ENCODE data around the gene ITGB6.

The ITGB6 gene

DNA sequence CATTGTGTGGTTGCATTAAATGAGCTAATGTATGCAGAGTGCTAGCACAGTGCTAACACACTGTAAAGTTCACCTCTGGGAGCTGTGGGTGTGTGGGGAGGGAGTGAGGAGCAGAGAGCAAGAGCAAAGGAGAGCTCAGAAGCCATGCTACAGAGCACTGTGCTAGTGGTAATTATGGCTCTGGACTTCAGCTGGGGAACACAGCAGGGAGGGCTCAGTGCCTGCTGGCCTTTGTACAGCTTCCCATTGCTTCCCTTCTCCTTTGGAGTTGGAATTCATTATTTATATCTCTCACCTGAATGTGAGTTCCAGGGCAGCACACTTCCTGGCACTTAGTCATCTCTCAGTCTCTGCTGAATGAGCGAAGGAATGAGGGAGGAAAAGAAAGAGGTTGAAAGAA lies 135.2 kb downstream of the ITGB6 start:
- ChIA-PET CTCF (interaction anchor here (0.6 kb wide), 1 partner anchor 355 kb away, joined by 3 read pairs; no protein-coding TSS in a partner anchor), POLR2A (ENCODE audit: low non-redundant PET) (no interaction called here)
- no peak overlapping the region for H3K27ac ChIP-seq
- no peak for DNase-seq (ENCODE audit: low spot score)
- TF ChIP-seq, protein P1, sequence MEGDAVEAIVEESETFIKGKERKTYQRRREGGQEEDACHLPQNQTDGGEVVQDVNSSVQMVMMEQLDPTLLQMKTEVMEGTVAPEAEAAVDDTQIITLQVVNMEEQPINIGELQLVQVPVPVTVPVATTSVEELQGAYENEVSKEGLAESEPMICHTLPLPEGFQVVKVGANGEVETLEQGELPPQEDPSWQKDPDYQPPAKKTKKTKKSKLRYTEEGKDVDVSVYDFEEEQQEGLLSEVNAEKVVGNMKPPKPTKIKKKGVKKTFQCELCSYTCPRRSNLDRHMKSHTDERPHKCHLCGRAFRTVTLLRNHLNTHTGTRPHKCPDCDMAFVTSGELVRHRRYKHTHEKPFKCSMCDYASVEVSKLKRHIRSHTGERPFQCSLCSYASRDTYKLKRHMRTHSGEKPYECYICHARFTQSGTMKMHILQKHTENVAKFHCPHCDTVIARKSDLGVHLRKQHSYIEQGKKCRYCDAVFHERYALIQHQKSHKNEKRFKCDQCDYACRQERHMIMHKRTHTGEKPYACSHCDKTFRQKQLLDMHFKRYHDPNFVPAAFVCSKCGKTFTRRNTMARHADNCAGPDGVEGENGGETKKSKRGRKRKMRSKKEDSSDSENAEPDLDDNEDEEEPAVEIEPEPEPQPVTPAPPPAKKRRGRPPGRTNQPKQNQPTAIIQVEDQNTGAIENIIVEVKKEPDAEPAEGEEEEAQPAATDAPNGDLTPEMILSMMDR (conservative IDR thresholded peaks at IDR 0.05; ENCODE audit: low read depth): no peak

- no peak for DNase-seq (ENCODE audit: low spot score)
- TF ChIP-seq, protein P1 (conservative IDR thresholded peaks at IDR 0.05; ENCODE audit: low read depth): no peak
- peak overlapping the region; percentile 92 for H3K27ac ChIP-seq
- ChIA-PET POLR2A (ENCODE audit: low non-redundant PET) (no interaction called here), CTCF (no interaction called here)
Observed at GRCh38 chr2:160063879-160064612, 136.0 kb downstream of the ITGB6 start.

DNA sequence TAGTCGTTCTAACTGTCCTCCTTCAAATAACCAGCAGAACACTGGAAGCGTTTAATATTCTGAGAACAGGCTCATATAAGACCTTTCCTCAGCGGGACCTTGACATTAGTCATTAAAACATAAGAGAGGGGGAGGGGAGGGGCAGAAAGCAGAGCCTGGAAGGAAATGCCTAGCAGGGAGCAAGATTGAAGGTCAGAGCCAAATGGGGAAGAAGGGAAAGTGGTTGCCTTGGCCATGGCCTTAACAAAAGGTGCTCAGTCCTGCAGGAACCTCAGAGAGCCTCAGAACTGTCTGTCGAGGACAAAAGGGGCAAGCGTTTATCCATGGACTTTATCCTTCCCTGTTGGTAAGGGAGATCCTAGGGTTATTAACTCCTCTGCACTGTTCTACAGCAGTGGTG lies 136.8 kb downstream of the ITGB6 start:
- CTCF ChIA-PET: interaction anchor here (0.5 kb wide), 1 partner anchor 9 kb away, joined by 3 read pairs; no protein-coding TSS in a partner anchor
- H3K27ac ChIP-seq: peak overlapping the region; percentile 92
- POLR2A ChIA-PET (ENCODE audit: low non-redundant PET): interaction anchor here (0.5 kb wide), 1 partner anchor 9 kb away, joined by 8 read pairs; no protein-coding TSS in a partner anchor
- TF ChIP-seq, protein P1 (conservative IDR thresholded peaks at IDR 0.05; ENCODE audit: low read depth): no peak
- no peak for DNase-seq (ENCODE audit: low spot score)

DNA sequence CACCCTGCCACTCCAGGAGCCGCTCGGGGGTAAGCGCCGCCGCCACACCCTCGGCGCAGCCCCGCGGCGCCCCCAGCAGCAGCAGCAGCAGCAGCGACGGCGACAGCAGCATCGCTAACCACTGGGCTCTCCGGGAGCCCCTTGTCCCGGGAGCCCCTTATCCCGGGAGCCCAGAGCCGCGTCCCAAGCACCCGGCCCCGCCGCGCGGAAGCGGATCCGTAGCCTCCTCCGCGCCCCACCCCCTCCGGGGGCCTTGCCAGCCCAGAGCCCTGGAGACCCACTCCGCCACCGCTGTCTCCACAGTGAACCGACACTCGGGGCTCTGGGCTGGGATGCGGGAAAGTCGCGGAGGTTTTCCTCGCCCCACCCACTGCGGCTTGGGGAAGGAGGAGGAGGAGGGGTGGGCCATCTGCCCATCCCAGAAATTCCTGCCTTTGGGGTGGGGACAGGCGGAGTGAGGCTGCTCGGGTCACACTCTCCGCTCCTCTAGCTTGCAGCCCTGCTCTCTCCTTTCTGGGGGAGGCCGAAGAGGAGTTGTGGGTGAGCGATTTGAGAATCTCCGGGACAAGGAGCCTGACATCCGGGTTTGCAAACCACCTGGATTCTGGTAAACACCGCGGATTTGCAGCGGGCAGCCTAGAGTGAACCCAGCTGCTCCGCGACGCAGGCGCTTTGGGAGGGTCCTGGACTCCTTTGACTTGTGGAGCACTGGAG lies 137.6 kb downstream of the ITGB6 start, which contains the start of gene PLA2R1:
PLA2R1 (minus strand) TSS at position 324 of the 714 bp plus-strand sequence; CDS start at position 112, 212 bp downstream.
- ChIA-PET POLR2A (ENCODE audit: low non-redundant PET) (interaction anchor here (0.5 kb wide), 1 partner anchor 10 kb away, joined by 8 read pairs; no protein-coding TSS in a partner anchor), CTCF (interaction anchor here (0.7 kb wide), 1 partner anchor 208 kb away, joined by 5 read pairs; no protein-coding TSS in a partner anchor)
- peak; percentile 77 for DNase-seq (ENCODE audit: low spot score)
- TF ChIP-seq, protein P1 (conservative IDR thresholded peaks at IDR 0.05; ENCODE audit: low read depth): no peak
- H3K27ac ChIP-seq: peak within 1 kb of the TSS; percentile 92

DNA sequence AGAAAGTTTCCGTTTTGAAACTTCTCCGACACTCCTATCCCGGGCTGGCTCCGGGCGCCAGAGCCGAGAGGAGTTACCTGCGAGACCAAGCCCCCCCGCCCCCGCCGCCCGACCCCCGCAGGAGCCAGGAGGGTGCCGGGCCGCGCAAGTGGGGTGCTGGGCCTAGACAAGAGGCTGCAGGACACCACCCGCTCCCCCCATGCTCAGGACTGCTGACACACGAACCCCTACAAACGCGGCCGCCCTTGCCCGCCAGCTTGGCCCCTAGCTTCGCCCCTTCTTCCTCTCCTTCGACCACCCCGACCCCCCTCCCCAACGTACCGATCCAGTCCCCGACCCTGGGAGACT lies 138.2 kb downstream of the ITGB6 start:
- DNase-seq (ENCODE audit: low spot score): peak; percentile 16
- peak overlapping the region; percentile 92 for H3K27ac ChIP-seq
- POLR2A ChIA-PET (ENCODE audit: low non-redundant PET): no interaction called here
- CTCF ChIA-PET: interaction anchor here (0.6 kb wide), 1 partner anchor 23 kb away, joined by 3 read pairs; no protein-coding TSS in a partner anchor
- TF ChIP-seq, protein P1 (conservative IDR thresholded peaks at IDR 0.05; ENCODE audit: low read depth): no peak

DNA sequence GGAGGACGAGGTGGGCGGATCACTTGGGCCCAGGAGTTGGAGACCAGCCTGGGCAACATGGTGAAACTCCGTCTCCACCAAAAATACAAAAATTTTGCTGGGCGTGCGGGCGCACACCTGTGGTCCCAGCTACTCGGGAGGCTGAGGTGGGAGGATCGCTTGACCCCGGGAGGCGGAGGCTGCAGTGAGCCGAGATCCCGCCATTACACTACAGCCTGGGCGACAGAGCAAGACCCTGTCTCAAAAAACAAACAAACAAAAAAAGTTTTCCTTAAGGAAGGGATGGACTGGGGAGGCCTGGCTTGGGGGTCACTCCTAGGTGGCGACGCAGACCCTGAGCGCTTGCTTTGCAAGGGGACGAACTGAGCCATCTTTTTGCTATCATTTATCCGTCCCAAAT lies 138.5 kb downstream of the ITGB6 start:
- CTCF ChIA-PET: interaction anchor here (0.6 kb wide), 1 partner anchor 24 kb away, joined by 3 read pairs; no protein-coding TSS in a partner anchor
- no peak for DNase-seq (ENCODE audit: low spot score)
- peak overlapping the region; percentile 92 for H3K27ac ChIP-seq
- POLR2A ChIA-PET (ENCODE audit: low non-redundant PET): no interaction called here
- TF ChIP-seq, protein P1 (conservative IDR thresholded peaks at IDR 0.05; ENCODE audit: low read depth): no peak
